ENCODE results near the gene EMCN.
"Not testable (repeated sequence)": the region's sequence is repeated elsewhere in the genome, so short reads cannot be mapped to it uniquely, and the experiment has no call there.

The EMCN gene

GRCh38 chr4:100379583-100380105 is 138.2 kb downstream of the EMCN start:
- DNase-seq (ENCODE audit: low spot score): no peak

GRCh38 chr4:100372432-100372831 is 145.4 kb downstream of the EMCN start:
- DNase-seq (ENCODE audit: low spot score): no peak

GRCh38 chr4:100369871-100370270 is 148.0 kb downstream of the EMCN start:
- no peak for DNase-seq (ENCODE audit: low spot score)

GRCh38 chr4:100367451-100367850 is 150.4 kb downstream of the EMCN start:
- DNase-seq (ENCODE audit: low spot score): no peak

GRCh38 chr4:100366213-100366612 is 151.6 kb downstream of the EMCN start:
- no peak for DNase-seq (ENCODE audit: low spot score)

- no peak for DNase-seq (ENCODE audit: low spot score)
Observed at GRCh38 chr4:100362366-100362765, 155.5 kb downstream of the EMCN start.

- no peak for DNase-seq (ENCODE audit: low spot score)
Observed at GRCh38 chr4:100361336-100361735, 156.5 kb downstream of the EMCN start.

GRCh38 chr4:100360211-100360610 is 157.6 kb downstream of the EMCN start:
- DNase-seq (ENCODE audit: low spot score): no peak

- no peak for DNase-seq (ENCODE audit: low spot score)
Observed at GRCh38 chr4:100359441-100359840, 158.4 kb downstream of the EMCN start.

GRCh38 chr4:100357542-100357941 is 160.3 kb downstream of the EMCN start:
- DNase-seq (ENCODE audit: low spot score): no peak

GRCh38 chr4:100356172-100356571 is 161.7 kb downstream of the EMCN start:
- no peak for DNase-seq (ENCODE audit: low spot score)

GRCh38 chr4:100352352-100352751 is 165.5 kb downstream of the EMCN start:
- DNase-seq (ENCODE audit: low spot score): not testable (repeated sequence)

GRCh38 chr4:100348473-100348872 is 169.3 kb downstream of the EMCN start:
- DNase-seq (ENCODE audit: low spot score): no peak

- DNase-seq (ENCODE audit: low spot score): no peak
Observed at GRCh38 chr4:100347241-100347640, 170.6 kb downstream of the EMCN start.

- DNase-seq (ENCODE audit: low spot score): no peak
Observed at GRCh38 chr4:100345585-100345984, 172.2 kb downstream of the EMCN start.

Data from pons (tissue), 1 donor.